ENCODE results near the gene MCU. TPM values are rescaled to one million over a fixed set of nuclear protein-coding genes. Genes with fewer than 3 reads are reported as not detected.
A peak's percentile ranks its signal among the peaks of the same experiment; 100 is the strongest.

The MCU gene
- total and polyA plus RNA-seq, 12 donors, result 9.0 to 19.0 (median 14.7) TPM

DNA sequence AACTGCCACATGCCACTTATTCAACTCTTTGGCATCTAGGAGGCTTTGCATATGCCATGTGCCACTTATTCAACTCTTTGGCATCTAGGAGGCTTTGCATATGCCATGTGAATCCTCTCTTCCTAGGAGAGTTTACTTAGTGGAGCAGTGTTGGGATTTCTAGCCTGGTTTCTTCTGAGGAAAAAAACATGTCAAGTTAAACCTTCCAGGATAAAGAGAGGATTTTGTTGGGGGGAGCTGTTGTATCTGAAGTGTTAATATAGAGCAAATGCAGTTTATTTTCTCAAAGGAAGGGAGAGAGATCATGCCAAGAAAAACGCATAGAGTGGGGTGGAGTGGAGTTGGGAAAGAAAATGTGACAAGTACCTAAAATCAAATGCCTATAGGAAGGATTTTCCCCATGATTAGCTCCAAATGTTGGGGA is 91.5 kb downstream of the MCU start:
- H3K27me3 ChIP-seq, result no peaks in the 10 kb centered on the region
- ATAC-seq (no peak), DNase-seq (no peak)
- WGBS, 2 donors, result 42 to 67% methylated on average over 1 of the region's 1 CpG
- peaks cover 8 to 31% (median 26%) of the 10 kb centered on the region in 9 donors for H3K4me1 ChIP-seq
- no peak for TF ChIP-seq CTCF (IDR thresholded peaks at IDR 0.05)
- no peaks in the 10 kb centered on the region for H3K9me3 ChIP-seq
- H3K4me3 ChIP-seq, result no peak overlapping the region
- intact Hi-C loops (cut with DNase I), result no loop called here
- peak overlapping the region in 1 of 10 donors; percentile 32 for H3K27ac ChIP-seq
- H3K36me3 ChIP-seq, result no peaks in the 10 kb centered on the region

GRCh38 chr10:72784551-72785351 is 92.8 kb downstream of the MCU start:
- intact Hi-C loops (cut with DNase I), result loop anchor here in 1 of 10 donors (5.0 kb wide), 1 partner anchor 37 kb away; no protein-coding TSS in a partner anchor
- H3K4me3 ChIP-seq, result peak overlapping the region in 1 of 10 donors; percentile 8

GRCh38 chr10:72785409-72785808 is 93.5 kb downstream of the MCU start:
- intact Hi-C loops (cut with DNase I), result loop anchor here in 1 of 10 donors (5.0 kb wide), 1 partner anchor 38 kb away; no protein-coding TSS in a partner anchor
- H3K4me1 ChIP-seq, result peaks cover 8 to 42% (median 28%) of the 10 kb centered on the region in 9 donors
- ATAC-seq, result no peak

More at GRCh38 chr10:72784551-72785351, 92.8 kb downstream of the MCU start:
- no peak for TF ChIP-seq CTCF (IDR thresholded peaks at IDR 0.05)
- Histone ChIP-seq H3K27ac (peak overlapping the region in 3 of 10 donors; percentile 18 to 32 (median 26)), H3K36me3 (no peaks in the 10 kb centered on the region), H3K27me3 (no peaks in the 10 kb centered on the region), H3K9me3 (no peaks in the 10 kb centered on the region), H3K4me1 (peaks cover 8 to 36% (median 26%) of the 10 kb centered on the region in 9 donors)
- 36 to 43% methylated on average over 7 of the region's 7 CpGs for WGBS, 2 donors
- peak; percentile 71 to 93 (median 90) for ATAC-seq
- DNase-seq, result peak; percentile 37 to 89

More at GRCh38 chr10:72785409-72785808, 93.5 kb downstream of the MCU start:
- peak overlapping the region in 1 of 10 donors; percentile 8 for H3K4me3 ChIP-seq
- WGBS, 2 donors, result 80 to 92% methylated on average over 2 of the region's 2 CpGs
- no peak for DNase-seq
- no peak for TF ChIP-seq CTCF (IDR thresholded peaks at IDR 0.05)
- no peak overlapping the region for H3K27ac ChIP-seq
- no peaks in the 10 kb centered on the region for H3K9me3 ChIP-seq
- no peaks in the 10 kb centered on the region for H3K36me3 ChIP-seq
- H3K27me3 ChIP-seq, result no peaks in the 10 kb centered on the region
